Hypothalamus (tissue), 51 donors: ENCODE data around the gene PIM3.
"Not testable (repeated sequence)": the region's sequence is repeated elsewhere in the genome, so short reads cannot be mapped to it uniquely, and the experiment has no call there.

ENCODE experiments used
- DNase-seq, 51 donors: peaks; one replicate each; lab custom pipeline; 2025; lab: John Stamatoyannopoulos, UW

The PIM3 gene

DNA sequence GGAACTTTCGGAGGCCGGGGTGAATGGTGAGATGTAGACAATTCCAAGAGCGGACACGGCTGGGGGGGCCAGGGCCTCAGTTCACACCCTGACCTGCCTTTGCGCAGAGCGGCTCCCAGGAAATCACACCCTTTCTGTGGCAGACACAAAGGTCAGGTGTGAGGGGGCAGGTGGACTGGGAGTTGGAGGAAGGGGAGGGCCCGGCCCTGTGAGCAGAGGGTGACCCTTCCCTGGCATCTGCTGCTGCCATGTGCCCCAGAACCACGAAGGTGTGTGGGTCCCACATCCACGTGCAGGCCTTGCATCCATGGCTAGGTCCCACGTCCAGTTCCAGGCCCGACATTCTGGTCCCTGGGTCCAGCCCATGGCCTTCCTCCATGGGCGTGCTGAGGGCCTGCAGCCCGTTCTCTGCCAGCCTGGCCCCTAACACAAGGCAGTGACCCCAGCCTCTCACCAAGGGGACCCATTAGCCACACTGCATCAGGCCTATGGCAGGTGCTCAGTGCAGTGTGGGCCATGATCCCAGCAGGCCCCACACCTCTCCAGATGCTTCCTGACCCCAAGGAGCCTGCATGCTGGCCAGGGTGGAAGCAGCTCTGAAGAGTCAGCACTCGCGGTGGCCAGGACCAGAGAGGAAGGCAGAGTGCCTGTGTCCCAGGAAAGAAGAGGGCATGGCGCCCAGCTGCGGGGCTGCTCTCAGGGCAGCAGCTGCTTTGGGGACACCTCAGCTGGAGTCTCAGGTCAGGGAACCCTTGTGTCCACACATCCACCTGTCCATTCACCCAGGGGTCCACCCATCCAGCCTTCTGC, 18.9 kb upstream of the PIM3 start:
- no peak for DNase-seq

DNA sequence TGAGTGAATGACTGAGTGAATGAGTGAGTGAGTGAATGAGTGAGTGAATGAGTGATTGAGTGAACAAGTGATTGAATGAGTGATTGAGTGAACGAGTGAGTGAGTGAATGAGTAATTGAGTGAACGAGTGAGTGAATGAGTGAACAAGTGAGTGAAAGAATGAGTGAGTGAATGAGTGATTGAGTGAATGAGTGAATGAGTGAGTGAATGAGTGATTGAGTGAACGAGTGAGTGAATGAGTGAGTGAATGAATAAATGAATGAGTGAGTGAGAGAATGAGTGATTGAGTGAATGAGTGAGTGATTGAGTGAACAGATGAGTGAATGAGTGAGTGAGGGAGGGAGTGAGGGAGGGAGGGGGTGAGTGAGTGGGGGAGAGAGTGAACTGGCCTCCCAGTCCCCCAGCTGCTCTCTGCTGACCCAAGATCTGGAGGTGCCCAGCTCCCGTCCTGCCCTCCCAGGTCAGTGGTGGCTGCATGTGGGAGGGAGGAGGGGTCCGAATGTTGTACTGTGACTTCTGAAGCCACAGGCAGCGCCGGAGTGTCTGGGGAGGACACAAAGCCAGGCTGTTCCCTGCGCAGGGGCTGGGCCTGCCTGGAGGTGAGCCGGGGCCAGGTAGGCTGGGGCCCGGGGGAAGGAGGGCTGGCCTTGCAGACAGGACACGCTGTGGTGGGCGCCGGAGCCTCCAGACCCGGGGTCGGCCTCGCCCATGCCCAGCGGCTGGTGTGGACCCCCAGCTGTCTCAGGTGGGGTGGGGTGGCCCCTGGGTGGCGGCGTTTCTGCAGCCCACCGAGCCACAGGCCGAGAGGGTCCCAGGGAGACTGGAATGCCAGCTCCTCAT, 17.8 kb upstream of the PIM3 start:
- DNase-seq = no peak

DNA sequence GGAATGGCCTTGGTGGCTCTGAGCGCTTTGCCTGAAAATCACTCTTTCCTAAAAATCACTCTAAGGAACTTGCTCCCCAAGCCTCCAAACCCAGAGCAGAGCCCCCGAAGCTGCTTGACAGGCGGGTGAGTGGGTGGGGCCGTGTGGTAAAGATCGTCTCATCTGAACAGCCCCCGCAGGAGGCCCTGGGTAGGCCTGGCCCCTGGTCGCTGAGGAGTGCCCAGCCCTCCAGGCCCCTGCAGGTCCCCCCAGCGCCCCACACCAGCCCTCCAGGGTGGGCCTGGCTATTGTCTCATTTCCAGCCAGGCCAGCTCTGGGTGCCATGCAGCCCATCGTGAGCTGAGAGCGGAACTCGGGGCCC, 17.2 kb upstream of the PIM3 start:
- no peak for DNase-seq

DNA sequence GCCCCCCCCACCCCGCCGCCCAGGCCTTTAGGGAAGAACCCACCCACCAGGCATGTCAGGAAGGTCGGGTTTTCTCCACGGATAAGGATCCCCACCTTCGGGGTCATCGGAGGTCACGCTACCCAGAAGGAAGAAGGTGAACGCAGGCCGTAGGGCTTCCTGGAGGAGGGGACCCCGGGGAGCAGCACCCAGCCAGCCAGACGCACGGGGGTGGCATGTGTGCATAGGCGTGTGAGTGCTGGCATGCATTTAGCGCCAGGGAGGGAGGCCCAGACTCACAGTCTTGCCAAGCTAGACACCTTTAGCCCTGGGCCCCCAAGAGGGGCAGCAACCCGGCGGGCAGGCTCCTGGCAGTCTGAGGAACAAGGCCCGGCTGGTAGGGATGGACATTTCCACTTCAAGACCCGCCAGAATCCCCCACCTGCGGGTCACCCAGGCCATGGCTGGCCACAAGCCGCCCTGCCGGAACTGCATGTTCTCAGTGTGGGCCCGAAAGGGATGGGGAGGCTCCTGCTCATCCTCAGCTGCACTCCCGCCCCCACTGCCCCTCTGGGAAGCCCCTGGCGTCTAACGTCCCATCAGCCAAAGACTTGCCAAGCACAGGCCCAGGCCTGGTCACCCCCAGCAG, 16.7 kb upstream of the PIM3 start:
- DNase-seq = no peak

DNA sequence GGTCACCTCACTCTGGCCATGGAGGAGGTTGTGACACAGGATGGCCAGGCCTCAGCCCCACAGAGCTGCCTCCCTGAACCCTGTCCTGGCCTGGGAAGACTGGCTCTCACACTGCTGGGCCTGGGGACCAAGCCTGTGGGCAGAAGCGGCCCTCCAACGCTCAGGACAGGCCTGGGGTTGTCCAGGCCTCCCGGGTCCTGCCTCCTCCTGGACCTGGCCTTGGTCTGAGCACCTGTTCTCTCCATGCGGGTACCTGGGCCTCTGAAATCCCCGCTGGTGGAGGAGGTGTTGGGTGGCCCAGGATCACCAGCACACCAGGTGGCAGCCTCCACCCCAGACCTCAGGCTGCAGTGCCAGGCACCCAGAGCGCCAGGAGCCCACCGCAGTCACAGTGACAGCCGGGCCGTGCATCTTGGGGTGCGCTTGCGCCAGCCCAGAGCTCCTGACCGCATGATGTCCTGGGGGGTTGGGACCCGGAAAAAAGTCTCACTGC, 16.1 kb upstream of the PIM3 start:
- no peak for DNase-seq

DNA sequence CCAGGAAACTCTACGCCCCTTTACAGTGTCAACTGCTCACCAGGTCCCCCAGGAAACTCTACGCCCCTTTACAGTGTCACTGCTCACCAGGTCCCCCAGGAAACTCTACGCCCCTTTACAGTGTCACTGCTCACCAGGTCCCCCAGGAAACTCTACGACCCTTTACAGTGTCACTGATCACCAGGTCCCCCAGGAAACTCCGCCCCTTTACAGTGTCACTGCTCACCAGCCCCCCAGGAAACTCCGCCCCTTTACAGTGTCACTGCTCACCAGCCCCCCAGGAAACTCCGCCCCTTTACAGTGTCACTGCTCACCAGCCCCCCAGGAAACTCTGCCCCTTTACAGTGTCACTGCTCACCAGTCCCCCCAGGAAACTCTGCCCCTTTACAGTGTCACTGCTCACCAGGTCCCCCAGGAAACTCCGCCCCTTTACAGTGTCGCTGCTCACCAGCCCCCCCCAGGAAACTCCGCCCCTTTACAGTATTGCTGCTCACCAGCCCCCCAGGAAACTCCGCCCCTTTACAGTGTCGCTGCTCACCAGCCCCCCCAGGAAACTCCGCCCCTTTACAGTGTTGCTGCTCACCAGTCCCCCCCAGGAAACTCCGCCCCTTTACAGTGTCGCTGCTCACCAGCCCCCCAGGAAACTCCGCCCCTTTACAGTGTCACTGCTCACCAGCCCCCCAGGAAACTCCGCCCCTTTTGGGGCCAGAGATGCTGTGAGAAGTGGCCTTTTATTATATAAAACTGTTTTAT, 15.4 kb upstream of the PIM3 start:
- not testable (repeated sequence) for DNase-seq

DNA sequence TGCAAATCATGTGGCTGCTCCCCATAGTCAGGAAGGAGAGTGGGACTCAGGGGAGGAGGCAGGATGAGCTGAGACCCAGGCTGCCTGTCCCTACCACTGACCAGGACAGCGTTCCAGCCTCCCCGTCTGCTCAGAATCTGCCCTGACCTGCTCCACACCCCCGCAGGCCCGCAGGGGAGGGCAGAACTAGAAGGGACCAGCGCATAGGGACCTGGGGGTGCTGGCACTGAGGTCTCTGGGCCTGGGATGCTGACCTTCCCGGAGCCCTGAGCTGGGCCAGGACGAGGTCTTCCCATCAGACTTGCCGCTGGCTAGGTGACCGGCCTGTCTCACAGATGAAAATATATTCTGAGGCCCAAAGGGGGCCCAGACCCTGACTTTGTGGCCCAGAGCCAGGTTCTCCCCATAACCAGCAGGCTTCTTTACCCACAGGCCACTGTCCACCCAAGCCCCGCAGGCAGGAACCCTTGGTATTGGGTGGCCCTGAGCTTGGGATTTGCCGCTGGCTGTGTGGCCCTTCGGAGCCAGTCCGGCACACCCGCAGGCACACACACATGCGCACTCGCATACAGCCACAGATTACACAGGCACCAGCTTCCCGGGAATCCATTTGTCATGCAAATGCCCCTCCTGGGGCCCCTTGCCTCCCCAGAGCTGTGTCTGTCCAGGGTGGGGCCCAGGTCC, 13.8 kb upstream of the PIM3 start:
- DNase-seq = no peak

DNA sequence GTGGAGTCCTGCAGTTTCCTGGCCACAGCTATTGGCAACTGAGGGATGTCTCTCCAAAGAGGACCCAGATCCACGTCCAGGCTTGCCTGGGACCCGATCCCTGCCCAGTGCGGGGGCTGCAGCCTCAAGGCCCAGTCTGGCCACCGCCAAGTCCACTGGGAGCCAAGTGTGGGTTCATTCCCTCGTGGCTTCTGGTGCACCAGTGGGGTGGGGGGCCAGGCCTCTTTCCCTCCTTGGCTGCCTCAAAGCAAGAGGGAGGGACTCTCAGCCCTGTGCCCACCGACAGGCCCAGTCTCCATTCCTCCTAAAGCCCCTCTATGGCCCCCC, 13.3 kb upstream of the PIM3 start:
- DNase-seq = no peak

DNA sequence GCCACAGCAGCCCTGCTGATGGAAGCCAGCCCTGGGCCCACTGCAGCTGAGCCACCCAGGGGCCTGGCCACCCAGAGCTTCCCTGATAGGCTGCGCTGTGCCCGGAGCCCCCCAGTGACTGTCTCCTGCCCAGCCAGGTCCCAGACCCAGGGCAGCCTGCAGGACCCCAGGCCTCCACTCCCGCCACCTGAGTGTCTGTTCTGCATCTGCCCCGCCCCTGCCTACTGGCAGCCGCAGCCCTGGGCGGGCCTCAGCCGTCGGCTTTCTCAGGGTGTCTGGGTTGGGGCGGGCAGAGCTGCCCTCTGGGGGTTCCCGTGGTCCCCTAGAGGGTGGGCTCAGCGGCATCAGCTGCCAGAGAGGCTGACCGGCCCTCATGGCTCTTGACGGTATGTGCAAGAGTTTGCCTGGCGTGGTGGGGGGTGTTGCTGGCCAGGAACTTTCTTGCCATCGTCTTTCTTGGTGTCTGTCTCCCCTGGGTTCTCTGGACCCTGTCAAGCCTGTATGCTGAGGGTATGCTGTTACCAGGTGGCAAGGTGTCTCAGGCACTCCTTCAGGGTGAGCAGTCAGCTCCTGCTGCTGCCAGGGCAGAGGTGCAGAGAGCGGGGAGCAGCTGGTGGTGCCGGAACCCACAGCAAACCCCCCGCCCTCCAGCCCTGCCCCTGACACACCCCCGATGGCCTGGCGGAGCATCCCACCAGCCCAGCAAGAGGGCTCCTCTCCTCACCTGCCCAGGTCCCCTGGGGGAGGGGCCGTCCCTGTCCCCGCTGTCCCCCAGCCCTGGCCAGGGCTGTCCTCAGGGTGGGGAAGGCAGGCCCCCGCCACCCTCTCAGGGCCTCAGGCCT, 12.2 kb upstream of the PIM3 start:
- DNase-seq = no peak

DNA sequence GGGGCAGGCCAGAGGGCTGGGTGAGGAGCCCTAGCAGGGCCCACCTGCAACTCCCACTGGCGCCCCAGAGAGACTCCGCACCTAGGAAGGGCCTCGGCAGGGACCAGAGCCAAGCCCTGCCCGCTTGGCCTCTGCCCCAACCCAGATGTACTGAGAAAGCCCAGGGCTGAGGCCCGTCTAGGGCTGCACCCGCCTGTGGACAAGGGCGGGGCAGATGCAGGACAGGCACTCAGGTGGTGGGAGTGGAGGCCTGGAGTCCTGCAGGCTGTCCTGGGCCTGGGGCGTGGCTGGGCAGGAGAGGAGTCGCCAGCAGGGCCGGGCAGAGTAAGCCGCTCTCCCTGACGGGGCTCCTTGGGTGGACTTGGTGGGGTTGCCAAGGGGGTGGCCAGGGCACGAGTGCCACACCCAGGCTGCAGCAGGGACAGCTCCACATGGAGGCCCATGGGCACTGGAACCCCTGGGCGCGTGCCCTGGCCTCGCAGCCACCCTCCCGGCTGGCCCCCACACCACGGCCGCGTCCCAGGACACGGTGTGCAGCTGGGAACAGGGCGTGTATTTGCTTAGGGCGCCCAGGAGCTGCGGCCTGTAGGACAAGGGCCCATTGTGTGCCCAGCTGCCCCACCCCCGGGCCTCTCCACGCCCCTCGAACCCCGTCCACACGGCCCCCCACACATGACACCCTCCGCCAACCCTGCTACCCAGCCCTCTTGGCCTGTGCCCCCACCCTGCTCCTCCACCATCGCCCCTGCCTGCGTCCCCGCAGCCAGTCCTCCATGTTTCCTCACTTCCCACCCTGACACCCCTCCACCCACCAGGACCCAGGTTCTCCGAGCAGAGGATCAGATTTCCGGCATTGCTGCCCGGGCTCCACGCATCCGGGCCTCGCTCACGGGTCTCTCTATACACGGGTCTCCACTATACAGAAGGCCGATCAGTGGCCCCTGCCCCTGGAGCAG, 11.3 kb upstream of the PIM3 start:
- no peak for DNase-seq

DNA sequence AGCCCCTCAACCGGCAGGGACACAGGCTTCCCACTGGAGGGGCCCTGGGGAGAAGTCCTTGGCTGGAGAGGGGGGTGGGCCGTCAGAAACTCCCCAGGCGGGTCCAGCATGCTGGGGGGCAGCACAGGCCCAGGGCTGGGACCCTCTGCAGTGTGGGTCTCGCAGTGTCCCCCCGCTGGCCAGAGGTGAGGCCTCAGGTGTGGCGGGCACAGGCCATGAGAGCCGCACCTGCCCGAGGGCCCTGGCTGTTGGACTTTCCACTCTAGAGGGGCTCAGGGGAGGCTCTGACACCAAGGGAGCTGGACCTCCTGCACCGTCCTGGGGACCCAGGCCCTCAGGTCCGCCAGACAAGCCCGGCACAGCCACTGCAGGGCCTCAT, 10.7 kb upstream of the PIM3 start:
- no peak for DNase-seq

DNA sequence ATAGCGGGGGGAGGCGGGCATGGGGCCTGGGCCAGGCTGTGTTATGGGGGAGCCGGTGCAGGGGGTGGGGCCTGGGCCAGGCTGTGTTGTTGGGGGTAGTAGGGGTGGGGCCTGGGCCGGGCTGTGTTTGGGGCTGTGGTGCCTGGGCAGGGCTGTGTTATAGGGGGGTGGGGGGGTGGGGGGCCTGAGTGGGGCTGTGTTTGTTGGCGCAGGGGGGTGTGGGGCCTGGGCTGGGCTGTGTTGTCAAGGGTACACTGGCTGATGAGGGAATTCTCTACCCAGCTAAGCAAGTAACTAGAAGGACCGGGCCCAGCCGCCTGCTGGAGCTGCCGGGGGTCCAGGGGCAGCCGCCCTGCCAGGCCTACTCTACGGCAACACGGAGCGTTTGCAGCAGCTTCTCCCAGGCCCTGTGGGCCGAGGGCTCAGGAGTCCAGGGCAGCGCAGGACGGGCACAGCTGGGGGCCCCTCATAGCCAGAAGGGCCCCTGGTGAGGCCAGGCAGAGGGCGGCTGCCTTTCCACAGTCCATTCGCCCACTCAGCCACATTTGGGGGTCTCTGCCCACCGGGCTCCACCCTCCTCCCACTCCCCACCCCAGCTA, 10.1 kb upstream of the PIM3 start:
- no peak for DNase-seq

DNA sequence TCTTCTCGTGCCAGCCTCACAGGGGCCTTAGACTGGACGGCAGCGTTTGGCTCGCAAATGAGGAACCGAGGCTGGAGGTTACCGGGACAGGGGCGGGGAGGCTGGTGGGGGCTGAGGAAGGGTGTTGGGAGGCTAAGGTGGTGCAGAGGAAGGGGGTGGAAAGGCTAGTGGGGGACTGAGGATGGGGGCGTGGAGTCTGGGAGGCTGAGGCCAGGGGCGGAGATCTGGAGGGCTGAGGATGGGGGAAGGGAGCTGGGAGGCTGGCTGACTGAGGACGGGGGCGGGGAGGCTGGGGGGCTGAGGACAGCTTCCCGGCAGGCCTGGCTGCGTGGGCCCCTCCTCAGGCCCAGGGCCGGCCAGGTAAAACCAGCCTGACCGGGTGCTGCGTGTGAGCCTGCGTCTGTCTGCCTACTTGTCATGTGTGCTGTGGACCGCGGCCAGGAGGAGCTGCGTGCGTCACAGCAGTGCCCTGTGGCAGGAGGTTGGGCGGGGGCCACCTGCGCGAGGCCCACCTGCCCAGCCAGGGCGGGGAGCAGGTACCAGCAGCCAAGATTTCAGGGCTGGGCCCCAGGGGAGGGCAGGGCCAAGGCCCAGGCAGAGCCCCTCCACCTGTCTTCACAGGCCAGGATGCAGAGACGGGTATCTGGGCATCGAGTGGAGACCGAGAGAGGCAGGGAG, 9.4 kb upstream of the PIM3 start:
- no peak for DNase-seq

DNA sequence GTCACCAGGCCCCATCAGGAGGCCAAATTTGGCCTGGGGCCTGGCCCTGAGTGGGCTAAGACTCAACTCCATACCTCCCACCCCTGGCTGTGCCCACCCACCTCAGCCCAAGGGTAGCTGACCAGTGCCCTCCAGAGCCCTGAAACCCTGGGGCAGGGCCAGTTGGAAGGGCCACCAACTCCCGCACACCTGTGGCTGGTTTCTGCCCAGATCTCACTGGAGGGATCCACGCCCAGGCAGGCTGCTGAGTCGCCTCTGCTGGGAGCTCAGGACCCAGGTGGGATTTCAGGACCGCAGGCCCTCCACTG, 8.9 kb upstream of the PIM3 start:
- DNase-seq = no peak

DNA sequence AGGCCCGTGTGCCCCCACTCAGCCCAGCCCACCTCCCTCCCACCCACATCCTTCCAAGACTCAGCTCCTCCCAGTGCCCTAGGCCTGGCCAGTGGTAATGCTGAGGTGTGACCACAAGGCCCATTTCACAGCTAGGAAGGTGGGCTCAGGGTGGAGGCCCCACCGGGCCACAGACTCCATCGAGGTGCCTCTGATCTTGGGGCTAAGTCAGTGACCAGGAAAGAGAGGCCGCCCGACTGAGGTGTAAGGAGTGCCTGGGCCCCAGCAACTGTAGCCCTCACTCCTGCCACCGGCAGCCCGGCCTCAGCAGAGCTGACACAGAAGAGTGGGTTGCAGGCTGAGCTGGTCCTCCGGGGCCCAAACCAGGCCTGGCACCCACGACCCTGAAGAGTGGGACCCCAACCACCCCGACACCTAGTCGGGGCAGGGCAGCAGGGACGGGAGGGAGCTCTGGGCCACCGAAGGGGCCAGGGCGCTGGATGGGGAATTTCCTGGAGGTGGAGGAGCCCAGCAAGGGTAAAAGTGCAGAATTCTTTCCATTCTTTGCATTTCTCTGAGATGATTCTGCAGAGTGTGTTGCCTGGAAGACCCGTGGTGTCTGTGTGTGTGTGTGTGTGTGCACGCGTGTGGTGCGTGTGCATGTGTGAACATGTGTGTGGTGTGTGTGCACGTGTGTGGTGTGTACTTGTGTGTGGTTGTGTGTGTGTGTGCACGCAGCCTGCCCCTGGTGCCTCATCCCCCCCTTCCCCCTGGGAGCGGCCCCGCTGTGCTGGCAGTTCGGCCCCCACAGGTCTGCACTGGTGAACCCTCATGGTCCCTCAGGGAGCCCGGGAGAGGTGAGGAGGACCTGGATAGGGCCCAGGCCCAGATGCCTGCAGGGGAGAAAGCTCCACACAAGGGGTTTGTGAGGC, 8.3 kb upstream of the PIM3 start:
- no peak for DNase-seq

DNA sequence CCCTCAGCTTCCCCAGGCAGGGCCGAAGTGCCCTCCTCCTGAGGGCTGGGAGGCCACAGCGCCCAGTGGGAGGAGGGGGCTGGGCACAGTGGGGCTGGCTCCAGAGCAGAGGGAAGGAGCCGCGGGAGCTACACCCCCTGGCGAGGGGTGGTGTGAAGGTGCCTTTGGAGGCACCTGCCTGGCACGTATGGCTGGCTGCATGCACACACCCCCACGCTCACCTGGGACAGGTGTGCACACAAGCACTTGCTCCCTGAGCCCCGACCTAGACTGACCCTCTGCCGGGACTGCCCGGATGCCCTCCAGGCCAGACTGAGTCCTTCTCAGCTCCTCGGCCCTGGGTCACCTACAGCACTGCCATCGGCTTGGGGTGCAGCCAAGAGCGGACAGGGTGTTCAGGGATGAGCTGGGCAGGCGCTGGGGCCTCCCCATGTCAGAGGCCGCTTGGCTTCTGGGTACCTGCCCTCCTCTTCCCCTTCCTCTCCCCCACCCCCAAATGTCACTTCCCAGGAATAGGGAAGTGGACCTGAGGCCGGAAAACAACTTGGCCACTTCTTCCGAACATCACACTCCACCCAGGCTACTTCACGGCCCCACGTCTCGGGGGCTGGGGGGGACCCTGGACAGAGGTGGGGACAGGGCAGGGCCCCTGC, 7.4 kb upstream of the PIM3 start:
- no peak for DNase-seq
